NCI-H1930 (cell line): ENCODE measurements around the gene PASK.

Experiments
- DNase-seq, 2 experiments: peaks; one replicate each; lab custom pipeline; 2025; lab: John Stamatoyannopoulos, UW

The PASK gene

DNA sequence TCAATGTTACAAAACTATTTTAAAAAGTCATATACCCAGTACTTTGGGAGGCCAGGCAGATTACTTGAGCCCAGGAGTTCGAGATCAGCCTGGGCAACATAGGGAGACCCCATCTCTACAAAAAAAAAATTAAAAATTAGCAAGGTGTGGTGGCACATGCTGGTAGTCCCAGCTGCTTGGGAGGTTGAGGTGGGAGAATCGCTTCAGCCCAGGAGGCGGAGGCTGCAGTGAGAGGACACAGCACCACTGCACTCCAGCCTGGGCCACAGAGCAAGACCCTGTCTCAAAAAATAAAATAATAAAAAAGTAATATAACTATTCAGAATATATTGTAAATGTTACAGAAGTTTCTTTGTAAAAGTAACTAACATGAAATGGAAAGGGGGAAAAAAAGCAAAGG, 1.9 kb downstream of the PASK start:
- DNase-seq: no peak

DNA sequence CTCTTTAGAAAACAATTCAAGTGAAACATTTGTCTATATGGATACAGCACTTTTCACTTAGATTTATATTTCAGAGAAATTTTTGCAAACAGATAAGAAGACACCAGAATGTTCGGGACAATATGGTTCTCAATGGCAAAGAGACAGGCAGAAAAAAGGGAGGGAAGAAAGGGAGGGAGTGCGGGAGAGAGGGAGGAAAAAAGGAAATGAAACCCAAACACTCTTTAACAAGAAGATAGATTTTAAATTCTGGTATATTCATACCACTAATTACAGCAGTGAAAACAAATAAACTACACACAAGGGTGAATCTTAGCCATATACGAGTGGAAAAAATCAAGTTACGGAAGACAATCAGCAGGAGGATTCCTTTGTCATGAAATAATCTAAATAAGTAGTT, 3.0 kb downstream of the PASK start:
- no peak for DNase-seq

DNA sequence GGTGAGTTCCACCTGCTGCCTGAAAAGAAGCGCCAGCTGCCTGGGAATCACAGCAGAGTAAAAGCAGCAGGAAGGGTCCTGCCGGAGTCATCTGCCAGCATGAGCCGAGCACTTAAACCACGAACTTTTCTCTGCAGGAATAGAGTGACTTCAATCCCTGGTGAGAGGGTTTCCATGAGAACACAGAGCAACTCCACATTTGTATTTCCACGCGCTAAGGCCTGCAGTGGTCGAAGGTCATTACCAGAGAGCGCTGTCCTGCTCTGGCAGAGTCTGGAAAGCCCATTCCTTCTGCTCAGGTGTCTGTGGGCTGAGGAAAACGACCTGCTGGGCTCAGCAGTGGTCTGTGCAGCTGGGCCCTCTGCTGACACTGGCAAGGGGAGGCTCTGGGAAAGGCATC, 6.7 kb downstream of the PASK start:
- no peak for DNase-seq

DNA sequence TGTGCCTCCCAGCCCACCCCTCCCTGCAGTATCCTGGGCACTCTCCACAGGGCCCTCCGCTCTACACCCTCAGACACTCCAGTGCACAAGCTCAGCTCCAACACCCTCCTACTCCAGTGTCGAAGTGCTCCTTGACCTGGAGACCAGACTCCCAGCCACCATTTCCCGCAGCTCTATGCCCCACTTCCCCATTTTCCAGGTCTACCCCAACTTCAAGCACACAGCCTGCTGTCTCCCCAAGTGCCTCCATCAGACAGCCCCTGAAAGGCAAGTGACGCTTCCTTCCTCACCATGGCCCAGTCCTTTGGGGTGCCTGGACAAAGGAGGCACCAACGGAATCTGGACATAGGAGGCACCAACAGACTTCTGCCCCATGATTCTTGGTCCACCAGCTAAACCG, 7.2 kb downstream of the PASK start:
- no peak for DNase-seq

DNA sequence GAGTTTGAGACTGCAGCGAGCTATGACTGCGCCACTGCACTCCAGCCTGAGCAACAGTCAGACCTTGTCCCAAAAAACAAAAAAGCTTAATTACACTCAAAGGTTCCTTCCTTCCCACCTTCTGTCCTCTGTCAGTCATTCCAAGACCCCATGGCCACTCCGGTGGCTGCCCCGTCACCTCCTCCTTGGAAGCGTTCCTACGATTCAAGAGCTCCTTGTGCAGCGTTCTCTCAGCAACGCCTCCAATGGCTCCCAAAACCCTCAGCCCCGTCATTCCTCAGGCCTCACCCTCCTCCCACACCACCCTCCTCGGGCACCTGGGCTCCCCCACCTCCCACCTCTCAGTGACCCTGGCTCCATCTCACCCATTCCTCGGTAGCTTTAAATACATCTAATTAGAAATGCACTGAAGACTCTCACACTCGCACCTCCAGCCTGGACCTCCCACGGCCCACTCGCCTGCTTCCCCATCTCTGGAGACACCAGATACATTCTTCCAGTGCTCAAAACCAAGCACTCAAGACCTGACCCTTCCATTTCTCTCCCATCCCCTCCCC, 8.0 kb downstream of the PASK start:
- DNase-seq: no peak

DNA sequence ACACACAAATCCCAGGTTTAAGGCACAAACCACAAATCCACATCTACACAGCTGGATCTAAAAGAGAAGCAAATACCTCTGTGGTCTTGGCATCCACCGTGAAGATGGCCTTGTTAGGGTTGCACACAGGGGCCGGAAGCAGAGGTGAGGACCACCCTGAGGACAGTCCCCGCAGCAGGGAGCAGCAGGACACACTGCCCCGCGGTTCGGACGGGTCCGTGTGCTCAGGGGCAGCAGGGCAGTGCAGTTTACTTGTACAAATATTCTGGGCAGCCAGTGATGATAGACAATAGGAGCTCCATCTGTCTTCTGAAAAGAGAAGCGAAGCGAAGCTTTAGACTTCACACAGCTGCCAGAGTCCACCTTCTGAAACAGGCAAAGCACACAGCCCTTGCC, 8.8 kb downstream of the PASK start:
- DNase-seq: no peak

DNA sequence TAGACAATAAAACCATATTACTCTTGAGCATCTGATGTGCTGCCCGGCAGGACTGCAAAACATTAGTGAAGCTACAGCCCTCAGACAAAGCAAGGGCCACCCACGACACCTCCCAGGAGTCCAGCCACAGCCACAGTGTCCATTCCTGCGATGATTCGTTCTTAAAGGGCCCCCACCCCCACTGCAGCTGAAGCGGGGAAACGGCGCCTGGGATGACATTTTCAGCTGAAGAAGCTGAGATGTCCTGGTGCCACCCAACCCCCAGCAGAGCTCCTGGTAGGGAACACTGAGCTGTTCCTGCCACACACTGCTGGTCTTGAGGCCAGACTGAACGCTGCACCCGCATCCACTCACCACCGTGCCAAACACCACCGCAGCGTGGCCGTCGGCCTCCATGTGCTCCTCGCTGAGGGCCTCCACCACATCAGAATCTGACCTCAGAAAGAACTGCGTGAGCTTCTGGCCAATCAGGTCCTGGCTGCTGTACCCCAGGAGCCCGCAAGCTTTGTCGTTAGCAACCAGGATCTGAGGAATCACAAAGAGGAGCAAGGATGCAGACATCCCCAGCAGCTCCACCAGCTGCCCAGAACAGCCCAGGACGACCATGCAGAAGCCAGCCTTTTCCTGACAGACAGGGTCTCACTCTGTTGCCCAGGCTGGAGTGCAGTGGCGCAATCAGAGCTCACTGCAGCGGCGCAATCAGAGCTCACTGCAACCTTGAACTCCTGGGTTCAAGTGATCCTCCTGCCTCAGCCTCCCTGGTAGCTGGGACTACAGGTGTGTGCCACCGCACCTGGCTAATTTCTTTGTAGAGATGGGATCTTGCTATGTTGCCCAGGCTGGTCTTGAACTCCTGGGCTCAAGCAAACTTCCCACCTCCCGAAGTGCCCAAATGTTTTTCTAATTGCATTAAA, 9.5 kb downstream of the PASK start:
- no peak for DNase-seq

DNA sequence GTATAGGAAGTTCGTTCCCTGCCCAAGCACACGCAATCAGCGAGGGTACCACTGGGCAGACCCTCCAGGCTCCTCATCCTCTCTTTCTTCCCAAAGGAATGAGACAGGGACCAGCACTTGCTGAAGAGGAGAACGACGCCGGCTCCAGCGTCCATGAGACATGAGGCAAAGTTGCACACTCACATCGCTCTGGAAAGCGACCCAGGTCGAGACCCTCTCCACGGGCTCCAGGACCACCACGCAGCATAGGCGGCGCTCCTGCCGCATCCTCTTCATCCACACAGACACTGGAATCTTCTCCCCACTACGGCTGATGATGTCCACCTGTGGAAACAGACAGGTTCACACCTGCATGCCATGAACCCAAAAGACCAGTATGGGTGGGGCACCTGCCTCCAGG, 10.8 kb downstream of the PASK start:
- no peak for DNase-seq

DNA sequence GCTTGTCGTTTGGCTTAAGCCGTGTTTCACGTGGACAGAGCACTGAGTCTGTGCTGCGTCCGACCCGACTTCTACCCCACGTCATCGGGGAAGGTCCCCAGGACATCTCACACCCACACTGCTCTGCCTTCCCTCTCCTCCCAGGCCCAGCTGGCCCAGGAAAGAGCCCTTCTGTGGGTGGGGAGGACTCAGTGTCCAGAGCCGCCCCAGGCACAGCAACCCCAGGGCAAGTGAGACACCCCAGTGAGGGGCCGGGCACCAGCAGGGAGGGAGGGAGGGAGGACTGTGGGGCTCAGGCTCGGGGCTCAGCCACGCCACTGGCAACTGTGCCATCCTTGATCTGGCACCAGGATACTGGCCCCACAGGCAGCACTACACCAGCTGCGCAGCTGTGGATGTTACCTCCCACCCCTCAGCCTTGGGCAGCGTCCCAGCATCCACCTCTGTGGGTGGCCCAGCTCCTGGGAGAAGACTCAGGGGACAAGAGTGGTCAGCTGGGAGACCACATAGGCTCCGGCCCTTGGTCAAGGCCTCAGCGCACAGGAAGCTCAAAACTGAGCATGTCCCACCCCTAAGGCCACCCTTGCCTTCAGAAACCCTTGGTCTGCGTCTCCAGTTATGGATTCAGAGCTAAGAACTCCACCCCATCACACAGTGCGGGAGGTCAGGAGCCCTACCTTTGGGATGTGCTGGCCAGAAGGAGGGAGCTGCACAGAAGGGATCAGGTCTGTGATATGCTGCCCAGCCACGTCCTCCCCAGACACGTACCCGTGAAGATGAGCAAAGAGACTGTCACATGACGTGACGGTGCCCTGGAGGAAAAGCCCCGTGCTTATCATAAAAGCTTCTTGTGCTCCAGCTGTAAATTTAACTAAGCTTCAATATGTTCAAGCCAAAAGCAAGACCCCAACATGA, 11.7 kb downstream of the PASK start:
- DNase-seq: no peak

DNA sequence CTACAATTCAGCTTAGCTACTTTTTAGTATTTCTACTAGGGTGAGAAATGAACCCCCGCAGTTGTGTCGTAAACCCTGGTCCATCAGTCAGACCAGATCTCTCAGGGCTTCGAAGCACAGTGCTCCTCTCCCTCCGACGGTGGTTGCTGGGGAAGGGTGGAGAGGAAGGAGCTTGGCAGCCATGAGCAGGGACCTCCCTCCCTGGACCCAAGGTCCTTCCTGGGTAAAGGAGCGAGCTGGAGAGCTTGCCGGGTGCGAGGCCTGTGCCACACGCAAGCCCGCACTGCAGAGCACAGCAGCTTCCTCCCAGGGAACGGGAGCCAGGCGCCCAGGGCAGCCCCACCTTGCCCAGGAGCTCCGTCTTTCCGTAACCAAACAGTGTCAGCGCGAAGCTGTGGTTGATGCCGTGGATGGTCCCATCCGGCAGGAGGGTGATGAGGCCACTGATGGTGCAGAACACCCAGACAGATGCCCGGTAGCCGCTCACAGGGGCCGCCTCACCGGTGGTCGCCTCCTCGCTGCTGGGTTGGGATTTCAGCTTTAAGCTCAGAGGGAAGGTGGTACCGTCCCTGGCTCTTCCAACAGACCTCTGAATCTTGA, 12.5 kb downstream of the PASK start:
- DNase-seq: no peak

DNA sequence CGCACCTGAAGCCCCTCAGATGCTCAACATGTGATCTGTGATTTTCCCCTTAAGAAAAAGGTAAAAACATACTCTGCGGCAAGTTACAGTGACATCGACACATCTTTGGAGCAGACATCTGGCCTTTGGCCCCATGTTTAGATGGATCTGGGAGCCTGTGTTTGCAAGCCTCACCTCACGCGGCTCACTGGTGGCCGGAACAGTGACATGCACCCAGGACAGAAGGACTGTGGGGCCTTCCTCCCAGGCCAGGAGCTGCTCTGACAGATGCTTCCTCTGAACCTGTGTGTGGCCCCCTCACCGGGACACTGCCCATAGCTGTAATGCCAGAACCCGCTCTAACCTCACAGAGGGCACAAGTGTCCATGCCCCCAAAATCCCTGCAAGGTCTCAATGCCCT, 13.1 kb downstream of the PASK start:
- no peak for DNase-seq

DNA sequence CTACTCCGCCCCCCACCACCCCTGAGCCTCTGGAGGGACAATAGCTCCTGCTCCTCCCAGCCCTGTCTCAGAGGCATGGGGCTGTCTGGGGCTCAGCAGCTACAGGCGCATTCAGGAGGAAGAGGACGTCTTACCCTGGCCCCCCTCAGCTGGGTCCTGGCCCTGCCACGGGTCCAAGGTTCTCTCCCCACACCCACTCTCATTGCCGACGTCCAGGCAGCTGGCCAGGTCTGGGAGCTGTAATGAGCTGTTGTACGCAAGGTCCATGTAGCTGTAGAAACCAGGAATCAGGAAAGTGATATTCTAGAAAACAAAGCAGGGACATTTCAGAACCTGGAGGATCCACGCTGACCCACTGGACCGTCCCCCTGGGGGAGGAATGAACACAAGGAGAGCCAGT, 13.5 kb downstream of the PASK start:
- DNase-seq: no peak

DNA sequence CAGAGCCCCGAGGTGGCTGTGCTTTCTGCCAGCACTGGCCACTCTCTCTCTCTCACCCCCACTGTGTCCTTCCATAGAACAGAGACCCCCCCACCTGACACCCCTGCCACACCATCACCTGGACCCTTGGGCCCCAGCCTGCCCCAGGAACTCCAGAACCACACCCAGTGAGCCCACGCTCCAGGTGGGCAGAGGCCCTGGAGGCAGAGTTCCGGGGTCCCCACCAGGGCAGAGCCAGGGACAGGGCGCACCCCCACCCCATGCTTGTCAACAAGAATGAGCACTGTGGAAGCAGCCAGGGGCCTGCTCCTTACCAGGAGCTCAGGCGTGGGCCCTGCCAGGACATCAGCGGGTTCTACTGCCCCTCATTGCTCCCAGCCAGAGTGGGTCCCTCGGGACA, 14.6 kb downstream of the PASK start:
- no peak for DNase-seq

DNA sequence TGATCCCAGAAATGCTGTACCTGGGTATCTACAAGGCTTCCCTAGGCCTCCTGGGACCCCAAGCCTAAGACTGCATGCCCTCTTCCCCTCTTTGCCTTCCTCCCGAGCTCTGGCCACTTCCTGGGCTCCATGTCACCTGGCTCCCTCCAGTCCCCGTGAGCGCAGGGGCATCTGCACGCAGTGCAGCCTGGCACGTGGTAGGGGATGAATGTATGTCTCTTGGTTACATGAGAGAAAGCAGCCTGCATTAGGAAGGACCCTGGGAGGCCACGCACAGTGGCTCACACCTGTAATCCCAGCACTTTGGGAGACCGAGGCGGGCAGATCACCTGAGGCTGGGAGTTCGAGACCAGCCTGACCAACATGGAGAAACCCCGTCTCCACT, 15.8 kb downstream of the PASK start:
- DNase-seq: no peak

DNA sequence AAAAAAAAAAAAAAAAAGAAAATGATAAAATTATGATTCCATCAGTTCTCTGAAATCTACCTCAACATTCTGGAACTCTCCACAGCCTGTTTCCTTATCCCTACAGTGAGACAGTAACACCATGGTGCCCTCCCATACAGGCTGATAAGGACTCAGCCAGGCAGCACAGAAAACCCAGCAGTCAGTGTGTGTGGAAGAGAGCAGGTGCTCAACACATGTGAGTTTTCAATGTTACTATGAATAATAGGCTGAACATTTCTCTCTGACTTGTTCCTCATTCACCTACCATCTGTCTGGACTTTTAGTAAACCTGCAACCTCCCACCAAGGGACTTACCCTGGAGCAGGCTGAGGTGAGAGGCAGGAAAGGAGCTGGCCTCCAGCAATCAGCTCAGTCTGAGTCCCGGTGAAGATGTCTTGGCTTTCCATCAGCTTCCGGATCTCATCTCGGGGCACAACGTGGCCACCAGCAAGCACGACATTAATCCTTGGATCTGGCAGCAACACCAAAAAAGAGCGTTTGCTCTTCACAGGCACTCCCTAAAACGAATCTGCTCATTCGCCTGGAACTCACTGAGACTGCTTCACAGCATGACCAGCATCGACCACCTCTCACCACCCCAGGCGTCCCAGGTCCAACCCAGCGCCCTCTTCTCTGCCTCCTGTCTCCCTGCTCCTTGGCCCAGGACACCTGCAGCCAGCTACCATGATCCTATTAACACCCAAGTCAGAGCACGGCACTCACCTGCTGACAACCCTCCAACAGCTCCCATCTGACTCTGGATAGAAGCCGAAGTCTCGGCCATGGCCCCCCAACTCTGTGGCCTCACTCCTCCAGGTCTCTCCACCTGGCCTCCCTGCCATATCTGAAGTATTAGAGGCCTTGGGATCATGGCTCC, 16.5 kb downstream of the PASK start:
- no peak for DNase-seq

DNA sequence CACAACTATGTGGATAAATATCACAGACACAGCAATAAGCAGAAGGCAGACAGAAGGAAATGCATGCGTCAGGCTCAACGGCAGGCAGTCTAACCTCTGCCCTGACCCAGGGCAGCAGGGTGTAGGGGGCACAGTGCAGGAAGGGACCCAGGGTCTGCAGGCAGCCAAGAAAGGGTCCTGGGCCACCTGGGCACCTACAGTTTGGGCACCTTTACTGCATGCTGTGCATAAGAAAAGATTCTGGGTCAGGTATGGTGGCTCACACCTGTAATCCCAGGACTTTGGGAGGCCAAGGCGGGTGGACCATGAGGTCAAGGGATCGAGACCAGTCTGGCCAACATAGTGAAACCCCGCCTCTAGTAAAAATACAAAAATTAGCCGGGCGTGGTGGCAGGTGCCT, 17.7 kb downstream of the PASK start:
- DNase-seq: no peak

DNA sequence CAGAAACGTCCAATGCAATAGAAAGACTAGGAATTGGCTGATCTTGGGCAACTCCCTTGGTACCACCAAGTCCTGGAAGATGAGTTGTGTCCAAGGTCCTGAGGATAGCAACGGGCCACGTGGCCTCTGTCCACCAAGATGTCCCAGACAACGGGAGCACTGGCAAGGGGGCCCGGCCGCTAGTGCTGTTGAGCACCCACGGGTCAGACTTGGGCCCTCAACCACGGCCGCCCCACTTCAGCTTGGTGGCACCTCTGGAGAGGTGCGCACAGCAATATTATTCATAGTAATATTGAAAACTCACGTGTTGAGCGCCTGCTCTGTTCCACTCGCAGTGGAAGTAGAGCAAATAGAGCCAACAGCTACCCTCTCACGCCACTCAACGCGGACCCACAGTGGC, 19.0 kb downstream of the PASK start:
- no peak for DNase-seq

DNA sequence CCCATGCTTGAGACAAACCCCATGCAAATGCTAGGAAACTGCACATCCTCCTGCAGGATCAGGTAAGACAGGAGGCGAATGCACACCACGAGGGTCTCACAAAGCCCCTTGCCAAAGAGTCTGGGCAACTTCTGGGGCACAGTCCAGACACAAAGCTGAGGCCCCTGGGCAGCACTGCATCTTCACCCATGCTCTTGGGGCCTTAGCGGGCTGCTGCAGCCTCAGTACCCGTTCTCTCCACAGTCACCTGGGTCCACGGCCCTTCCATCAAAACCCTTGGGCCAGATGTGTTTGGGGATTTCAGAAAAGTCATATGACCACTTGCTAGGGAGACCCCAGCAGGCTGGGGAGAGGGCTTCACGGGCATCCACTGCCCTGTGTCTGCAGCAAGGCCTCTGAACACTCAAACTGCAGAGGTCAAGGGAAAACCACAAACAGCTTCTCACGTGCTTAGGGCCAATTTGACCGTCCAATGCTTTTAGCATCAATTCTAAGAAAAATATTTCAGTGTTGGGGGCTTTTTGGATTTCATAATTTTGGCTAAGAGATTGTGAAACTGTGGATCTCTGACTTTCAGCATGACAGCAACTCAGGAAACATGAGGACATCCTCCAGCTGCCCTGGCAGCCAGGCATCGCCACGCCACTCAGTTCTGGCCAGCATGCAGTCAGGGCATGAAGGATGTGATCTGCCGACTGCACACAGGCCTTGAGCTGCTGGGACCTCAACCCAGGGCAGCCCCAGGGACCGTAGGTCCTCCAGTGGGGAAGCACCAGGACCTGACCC, 20.0 kb downstream of the PASK start:
- DNase-seq: no peak

DNA sequence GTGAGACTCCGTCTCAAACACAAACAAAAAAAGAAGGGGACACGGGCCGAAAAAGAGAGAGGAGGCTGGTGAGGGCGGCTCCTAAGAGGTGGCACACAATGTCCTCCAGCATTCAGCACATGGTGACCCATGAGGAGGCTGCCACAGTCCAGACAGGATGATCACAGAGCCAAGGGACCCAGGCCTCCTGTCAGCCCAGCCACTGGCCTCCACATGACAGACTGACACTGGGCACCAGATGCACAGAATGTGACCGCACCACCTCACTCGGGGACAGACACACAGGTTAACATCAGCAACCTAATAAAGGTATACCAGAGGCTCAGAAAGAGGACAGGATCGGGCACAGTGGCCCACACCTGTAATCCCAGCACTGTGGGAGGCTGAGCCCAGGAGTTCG, 21.0 kb downstream of the PASK start:
- DNase-seq: no peak

DNA sequence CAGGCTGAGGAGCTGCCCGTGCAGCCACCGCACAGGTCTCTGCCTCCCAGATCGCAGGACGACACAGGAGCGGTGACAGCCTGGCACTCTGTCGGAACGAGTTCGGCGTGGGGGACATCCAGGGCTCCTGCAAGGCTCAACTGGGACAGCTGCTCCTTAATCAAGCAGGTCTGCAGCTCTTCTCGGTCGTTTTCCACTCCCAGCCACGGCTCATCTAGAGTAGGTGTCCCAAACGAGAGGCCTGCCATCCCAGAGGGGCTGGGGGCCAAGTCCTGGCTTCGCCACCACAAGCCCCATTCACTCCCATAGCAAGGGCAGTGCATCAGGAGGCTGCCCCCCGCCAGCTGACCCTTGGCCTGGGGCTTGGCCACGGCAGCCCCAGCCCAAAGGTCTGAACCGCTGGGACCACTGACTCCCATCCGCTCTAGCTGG, 22.5 kb downstream of the PASK start:
- DNase-seq: no peak

DNA sequence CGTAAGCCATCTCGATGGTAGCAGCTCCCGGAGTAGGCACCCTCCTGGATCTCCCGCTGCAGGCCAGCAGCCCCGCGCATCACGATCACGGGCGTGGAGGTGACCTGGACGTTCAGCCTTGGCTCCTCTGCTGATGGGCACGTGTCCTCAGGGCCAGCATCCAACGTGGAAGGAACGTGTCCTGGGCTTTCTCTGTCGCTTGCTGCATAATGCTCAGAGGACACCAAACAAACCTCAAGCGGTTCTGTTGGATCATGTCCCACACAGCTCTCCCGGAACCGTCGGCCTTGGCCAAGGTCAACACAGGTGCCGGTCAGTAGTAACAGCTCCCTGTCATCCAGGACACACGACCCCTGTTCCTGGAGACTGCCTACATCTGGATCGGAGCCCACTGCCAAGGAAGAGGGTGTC, 23.1 kb downstream of the PASK start:
- DNase-seq: no peak
